Activated T-helper 1 cell treated with anti-CD3 and anti-CD28 coated beads, Interleukin-12 subunit alpha, Interleukin-12 subunit beta, Interleukin-2, Interleukin-4 antibody, amounts not matched to agents 30 ng/mL and 10 ng/mL and 1 ng/mL, durations not matched to agents 14 hours and 24 hours and 36 hours (primary cell): ENCODE results near the gene ABCC6. TPM values are rescaled to one million over a fixed set of nuclear protein-coding genes. Genes with fewer than 3 reads are reported as not detected.
"Not testable (repeated sequence)": the region's sequence is repeated elsewhere in the genome, so short reads cannot be mapped to it uniquely, and the experiment has no call there.

Experiments
- DNase-seq: peaks from one replicate; pipeline ENCODE4 v3.0.0; 2021; ENCODE audit warnings: low spot score
- H3K27ac Mint-ChIP-seq: one replicate; pipeline ENCODE4 v1.8.0; 2021; ENCODE audit warnings: mild to moderate bottlenecking, mixed read lengths
- H3K27me3 Mint-ChIP-seq: one replicate; pipeline ENCODE4 v1.8.0; 2022; ENCODE audit warnings: mild to moderate bottlenecking, moderate library complexity, mixed read lengths; ENCODE audit not compliant: insufficient read depth
- H3K36me3 Mint-ChIP-seq: one replicate; pipeline ENCODE4 v1.8.0; 2021; ENCODE audit warnings: low read depth, mixed read lengths
- H3K4me1 Mint-ChIP-seq: one replicate; pipeline ENCODE4 v1.8.0; 2021; ENCODE audit warnings: low read depth, mixed read lengths
- H3K4me3 Mint-ChIP-seq: one replicate; pipeline ENCODE4 v1.8.0; 2021; ENCODE audit warnings: mild to moderate bottlenecking, moderate library complexity, mixed read lengths
- H3K9me3 Mint-ChIP-seq: one replicate; pipeline ENCODE4 v1.8.0; 2021; ENCODE audit warnings: mixed read lengths
- intact Hi-C: fragments of 100-400 bp; cut with micrococcal nuclease; formaldehyde crosslinking; loops from one replicate; pipeline ENCODE4 v1.15.1; 2024
- total RNA-seq: library from RNA; stranded (reverse); gene quantifications from 2 replicates; pipeline ENCODE4 v1.2.3, GENCODE V29; 2022

Gene ABCC6
- total RNA-seq, 1 donor from 2014 or later = not detected

- H3K27me3 Mint-ChIP-seq, H3K4me1 Mint-ChIP-seq, H3K4me3 Mint-ChIP-seq, H3K27ac Mint-ChIP-seq, H3K36me3 Mint-ChIP-seq, intact Hi-C loops, H3K9me3 Mint-ChIP-seq, DNase-seq: not testable (repeated sequence)
These were observed 26.5 kb upstream of the ABCC6 start for GRCh38 chr16:16249621-16250330.

DNA sequence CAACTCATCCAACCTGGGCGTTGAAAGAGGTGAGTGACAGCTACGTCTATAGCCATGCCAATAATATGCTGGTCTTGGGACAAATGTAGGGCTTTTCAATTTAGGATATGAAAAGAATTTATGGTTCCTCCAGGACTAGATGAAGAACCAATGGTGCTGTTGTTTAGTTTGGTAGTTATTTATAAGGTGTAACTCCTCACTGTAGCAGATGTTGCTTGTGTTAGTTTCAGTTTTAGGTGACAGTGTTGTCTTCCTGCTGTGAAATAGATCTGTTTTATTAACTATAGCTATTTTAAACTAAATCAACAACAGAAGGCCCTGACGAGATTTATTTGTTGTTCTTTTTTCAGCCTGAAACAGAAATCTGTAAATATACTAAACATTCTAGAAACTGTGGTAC is 24.1 kb upstream of the ABCC6 start:
- DNase-seq, H3K36me3 Mint-ChIP-seq, intact Hi-C loops, H3K27me3 Mint-ChIP-seq, H3K4me1 Mint-ChIP-seq, H3K27ac Mint-ChIP-seq, H3K9me3 Mint-ChIP-seq, H3K4me3 Mint-ChIP-seq: not testable (repeated sequence)

DNA sequence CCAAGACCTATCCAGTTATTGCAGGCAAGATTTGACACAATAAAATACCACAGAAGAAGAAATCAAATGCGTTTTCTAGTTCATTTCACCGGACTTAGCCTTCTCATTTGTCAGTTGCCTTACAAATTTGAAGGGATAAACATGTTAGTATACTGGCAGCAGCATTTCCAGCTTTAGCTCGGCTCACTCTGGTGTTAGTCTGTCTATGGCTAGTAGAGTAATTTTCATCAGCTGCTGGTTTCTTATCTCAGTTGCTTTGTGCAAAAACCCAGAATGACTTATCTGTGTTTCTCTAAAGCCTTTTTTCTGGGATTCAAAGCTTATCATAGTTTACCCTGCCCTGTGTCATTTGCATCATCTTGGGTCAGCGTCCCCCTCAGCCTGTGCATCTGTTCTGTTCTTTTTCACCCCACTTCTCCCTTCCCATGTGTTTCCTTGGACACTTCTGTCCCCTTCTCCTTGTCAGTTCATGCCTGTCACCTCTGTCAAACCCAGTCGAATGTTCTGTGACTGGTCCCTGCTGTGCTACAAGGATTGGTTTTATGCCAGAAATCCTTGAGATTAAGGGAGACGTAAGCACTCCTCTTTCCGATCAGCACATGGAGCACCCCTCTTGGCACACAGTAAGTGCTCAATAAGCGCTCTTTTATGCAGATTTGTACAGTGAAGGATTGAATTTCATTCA is 23.4 kb upstream of the ABCC6 start:
- H3K4me3 Mint-ChIP-seq, DNase-seq, H3K9me3 Mint-ChIP-seq, H3K4me1 Mint-ChIP-seq, H3K27ac Mint-ChIP-seq, H3K27me3 Mint-ChIP-seq, H3K36me3 Mint-ChIP-seq, intact Hi-C loops: not testable (repeated sequence)

DNA sequence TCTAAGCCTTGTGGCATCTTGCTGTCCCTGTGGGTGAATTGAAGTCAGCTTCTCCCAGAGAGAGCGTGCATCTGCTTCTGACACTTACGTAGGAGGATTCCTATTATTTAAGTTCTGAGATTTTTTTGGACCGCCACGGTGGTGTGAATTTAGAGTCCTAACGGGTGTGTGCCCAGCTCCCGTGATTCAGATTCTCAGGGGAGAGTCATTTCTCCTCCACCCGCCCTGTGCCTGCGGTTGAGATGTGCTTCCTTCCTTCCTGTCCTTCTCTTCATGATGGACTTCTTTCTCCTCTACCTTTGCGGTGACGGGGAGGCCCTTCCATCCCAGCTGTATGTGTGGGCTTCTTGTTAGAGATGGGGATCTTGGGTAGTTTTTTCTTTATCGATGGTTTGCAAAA is 20.6 kb upstream of the ABCC6 start:
- H3K9me3 Mint-ChIP-seq, intact Hi-C loops, H3K27ac Mint-ChIP-seq, DNase-seq, H3K27me3 Mint-ChIP-seq, H3K4me1 Mint-ChIP-seq, H3K4me3 Mint-ChIP-seq, H3K36me3 Mint-ChIP-seq: not testable (repeated sequence)

- H3K9me3 Mint-ChIP-seq, intact Hi-C loops, H3K4me3 Mint-ChIP-seq, H3K27ac Mint-ChIP-seq, H3K36me3 Mint-ChIP-seq, H3K27me3 Mint-ChIP-seq, H3K4me1 Mint-ChIP-seq, DNase-seq: not testable (repeated sequence)
These were observed 17.4 kb upstream of the ABCC6 start for GRCh38 chr16:16240667-16241066.

- H3K36me3 Mint-ChIP-seq, H3K27ac Mint-ChIP-seq, H3K27me3 Mint-ChIP-seq, DNase-seq, H3K9me3 Mint-ChIP-seq, H3K4me3 Mint-ChIP-seq, H3K4me1 Mint-ChIP-seq, intact Hi-C loops: not testable (repeated sequence)
These were observed 14.4 kb upstream of the ABCC6 start for GRCh38 chr16:16237738-16238137.

DNA sequence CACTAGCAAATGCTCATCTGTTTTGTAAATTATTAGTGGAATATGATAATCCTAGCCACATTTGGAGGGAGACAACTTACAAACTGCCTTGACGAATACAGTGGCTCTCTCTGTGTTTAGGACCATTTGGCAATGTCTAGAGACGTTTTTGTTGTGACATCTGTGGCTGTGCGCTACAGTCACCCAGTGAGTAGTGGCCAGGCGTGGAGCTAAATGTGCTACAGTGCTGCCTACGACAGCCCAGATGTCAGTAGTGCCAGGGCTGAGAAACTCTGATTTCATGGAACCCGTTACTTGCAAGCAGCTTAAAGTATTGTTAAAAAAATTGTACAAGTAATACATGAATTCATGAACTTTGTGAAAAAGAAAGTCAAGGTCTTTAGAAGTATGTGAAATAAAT is 13.8 kb upstream of the ABCC6 start:
- H3K9me3 Mint-ChIP-seq, H3K4me3 Mint-ChIP-seq, DNase-seq, H3K36me3 Mint-ChIP-seq, H3K4me1 Mint-ChIP-seq, H3K27ac Mint-ChIP-seq, H3K27me3 Mint-ChIP-seq, intact Hi-C loops: not testable (repeated sequence)

DNA sequence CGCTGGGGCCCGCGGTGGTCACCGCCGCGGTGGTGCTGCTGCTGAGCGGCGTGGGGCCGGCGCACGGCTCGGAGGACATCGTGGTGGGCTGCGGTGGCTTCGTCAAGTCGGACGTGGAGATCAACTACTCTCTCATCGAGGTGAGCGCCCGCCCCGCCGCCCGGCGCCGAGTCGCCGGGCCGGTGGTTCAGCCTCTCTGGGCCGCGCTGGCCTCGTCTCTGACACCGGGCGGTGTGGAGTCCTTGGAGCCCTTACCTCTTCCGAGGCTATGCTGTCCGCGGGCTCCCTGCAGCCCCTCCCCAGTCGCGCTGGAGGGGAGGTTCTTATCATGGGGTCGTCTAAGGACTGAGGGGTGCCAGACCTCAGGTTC is 9.4 kb upstream of the ABCC6 start:
- DNase-seq, intact Hi-C loops, H3K4me3 Mint-ChIP-seq, H3K27me3 Mint-ChIP-seq, H3K9me3 Mint-ChIP-seq, H3K4me1 Mint-ChIP-seq, H3K27ac Mint-ChIP-seq, H3K36me3 Mint-ChIP-seq: not testable (repeated sequence)

DNA sequence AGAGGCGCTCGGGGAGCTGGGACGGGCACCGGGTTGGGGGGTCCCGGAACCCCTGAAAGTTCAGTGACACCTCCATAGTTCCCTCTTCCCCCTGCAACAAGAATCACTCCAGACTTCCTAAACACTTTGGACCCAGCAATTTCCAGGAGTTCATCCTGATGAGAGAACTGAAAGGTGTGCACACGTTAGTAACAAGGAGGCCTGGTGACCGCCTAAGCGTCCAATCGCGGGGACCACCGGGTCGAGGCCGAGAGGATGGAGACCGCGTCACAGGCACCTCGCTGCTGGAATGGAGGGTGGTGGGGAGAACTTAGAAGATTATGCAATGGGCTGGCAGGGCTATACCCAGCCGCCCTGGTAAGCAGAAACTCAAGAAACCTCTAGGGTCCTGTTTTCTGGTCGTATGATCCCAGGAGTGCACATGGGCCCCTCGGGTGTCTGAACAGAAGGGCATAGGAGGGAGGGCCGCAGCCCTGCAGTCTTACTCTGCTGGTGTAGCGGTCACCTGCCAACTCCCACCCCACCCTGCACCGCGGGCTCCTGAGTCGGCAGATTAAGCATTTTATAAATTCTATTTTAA is 458 bp upstream of the ABCC6 start:
- not testable (repeated sequence) for H3K9me3 Mint-ChIP-seq, H3K4me3 Mint-ChIP-seq

DNA sequence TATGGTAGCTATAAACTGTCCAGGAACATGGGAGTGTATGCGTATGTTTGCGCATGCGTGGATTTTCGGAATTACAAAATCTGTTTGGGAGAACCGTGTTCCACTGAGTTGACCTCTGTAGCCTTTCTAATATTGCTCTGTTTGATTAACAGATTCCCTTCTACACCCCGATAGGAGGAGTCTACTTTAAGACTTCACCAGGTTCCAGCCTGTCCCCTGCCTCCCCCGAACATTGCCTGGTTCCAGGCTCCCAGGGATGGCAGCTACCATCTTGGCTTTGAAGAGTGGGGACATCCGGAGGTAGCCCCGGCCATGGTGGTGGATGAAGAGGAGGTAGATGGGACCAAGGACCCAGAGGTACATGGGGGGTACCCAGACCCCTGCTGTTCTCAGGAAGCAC is 1.9 kb downstream of the ABCC6 start:
- H3K27me3 Mint-ChIP-seq, H3K27ac Mint-ChIP-seq, H3K9me3 Mint-ChIP-seq, H3K4me1 Mint-ChIP-seq, intact Hi-C loops, H3K36me3 Mint-ChIP-seq, DNase-seq, H3K4me3 Mint-ChIP-seq: not testable (repeated sequence)

More for the DNA sequence above, 458 bp upstream of the ABCC6 start:
- H3K4me1 Mint-ChIP-seq, H3K36me3 Mint-ChIP-seq, H3K27me3 Mint-ChIP-seq, intact Hi-C loops, H3K27ac Mint-ChIP-seq, DNase-seq: not testable (repeated sequence)

DNA sequence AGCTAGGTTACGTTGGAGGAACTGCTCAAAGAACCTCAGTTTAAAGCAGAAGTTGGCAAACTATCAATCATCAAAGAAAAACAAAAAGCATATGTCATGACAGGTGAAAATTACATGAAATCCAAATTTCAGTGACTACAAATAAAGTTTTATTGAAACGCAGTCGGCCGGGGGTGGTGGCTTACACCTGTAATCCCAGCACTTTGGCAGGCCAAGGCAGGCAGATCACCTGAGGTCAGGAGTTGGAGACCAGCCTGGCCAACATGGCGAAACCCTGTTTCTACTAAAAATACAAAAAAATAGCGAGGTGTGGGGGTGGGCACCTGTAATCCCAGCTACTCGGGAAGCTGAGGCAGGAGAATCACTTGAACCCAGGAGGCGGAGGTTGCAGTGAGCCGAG is 2.8 kb downstream of the ABCC6 start:
- H3K27ac Mint-ChIP-seq, H3K27me3 Mint-ChIP-seq, DNase-seq, intact Hi-C loops, H3K9me3 Mint-ChIP-seq, H3K4me3 Mint-ChIP-seq, H3K4me1 Mint-ChIP-seq, H3K36me3 Mint-ChIP-seq: not testable (repeated sequence)

GRCh38 chr16:16218787-16219186 is 4.5 kb downstream of the ABCC6 start:
- H3K9me3 Mint-ChIP-seq, H3K4me1 Mint-ChIP-seq, intact Hi-C loops, DNase-seq, H3K4me3 Mint-ChIP-seq, H3K27ac Mint-ChIP-seq, H3K36me3 Mint-ChIP-seq, H3K27me3 Mint-ChIP-seq: not testable (repeated sequence)

- DNase-seq, H3K4me1 Mint-ChIP-seq, H3K36me3 Mint-ChIP-seq, H3K9me3 Mint-ChIP-seq, H3K27ac Mint-ChIP-seq, intact Hi-C loops, H3K4me3 Mint-ChIP-seq, H3K27me3 Mint-ChIP-seq: not testable (repeated sequence)
These were observed 4.9 kb downstream of the ABCC6 start for GRCh38 chr16:16218349-16218748.
